Measurements from ENCODE around the gene VPS51.

Gene VPS51

GRCh38 chr11:65095974-65096806 is at the start of gene VPS51:
Gene VPS51 (plus strand): TSS chr11:65096214. CDS start chr11:65096251, 37 bp downstream.
- DNase-seq, result peak; percentile 78 to 95 (median 88)
- intact Hi-C loops (cut with DNase I), result loop anchor here (1.0 kb wide), 1 partner anchor 12 kb away; the partner anchor contains the start of genes CDCA5 and ZFPL1

- intact Hi-C loops (cut with DNase I), result no loop called here
- no peak for DNase-seq
Observed at GRCh38 chr11:65047581-65048422, 48.2 kb upstream of the VPS51 start.

- intact Hi-C loops (cut with DNase I), result no loop called here
- no peak for DNase-seq
Observed at GRCh38 chr11:65051398-65051858, 44.6 kb upstream of the VPS51 start.

- intact Hi-C loops (cut with DNase I), result no loop called here
- DNase-seq, result no peak
Observed at GRCh38 chr11:65053827-65054508, 42.0 kb upstream of the VPS51 start.

GRCh38 chr11:65055538-65055937 is 40.5 kb upstream of the VPS51 start:
- no peak for DNase-seq
- intact Hi-C loops (cut with DNase I), result no loop called here

- intact Hi-C loops (cut with DNase I), result no loop called here
- DNase-seq, result no peak
Observed at GRCh38 chr11:65056999-65057398, 39.0 kb upstream of the VPS51 start.

- DNase-seq, result no peak
Observed at GRCh38 chr11:65057526-65057925, 38.5 kb upstream of the VPS51 start.

GRCh38 chr11:65058012-65058411 is 38.0 kb upstream of the VPS51 start:
- intact Hi-C loops (cut with DNase I), result no loop called here
- DNase-seq, result no peak

More at GRCh38 chr11:65057526-65057925, 38.5 kb upstream of the VPS51 start:
- intact Hi-C loops (cut with DNase I), result no loop called here

GRCh38 chr11:65058419-65059054 is 37.5 kb upstream of the VPS51 start, which contains the start of gene NAALADL1:
Gene NAALADL1 (minus strand): TSS chr11:65058553. CDS start chr11:65058521, 32 bp downstream.
- DNase-seq, result no peak
- intact Hi-C loops (cut with DNase I), result no loop called here

- intact Hi-C loops (cut with DNase I), result no loop called here
- DNase-seq, result no peak
Observed at GRCh38 chr11:65059523-65059922, 36.5 kb upstream of the VPS51 start.

- no peak for DNase-seq
Observed at GRCh38 chr11:65059959-65060824, 35.8 kb upstream of the VPS51 start.

GRCh38 chr11:65060913-65061408 is 35.1 kb upstream of the VPS51 start:
- intact Hi-C loops (cut with DNase I), result no loop called here
- no peak for DNase-seq

More at GRCh38 chr11:65059959-65060824, 35.8 kb upstream of the VPS51 start:
- intact Hi-C loops (cut with DNase I), result no loop called here

- intact Hi-C loops (cut with DNase I), result no loop called here
- DNase-seq, result no peak
Observed at GRCh38 chr11:65063532-65063931, 32.5 kb upstream of the VPS51 start.

- intact Hi-C loops (cut with DNase I), result no loop called here
Observed at GRCh38 chr11:65064847-65065240, 31.2 kb upstream of the VPS51 start.

GRCh38 chr11:65065851-65066250 is 30.2 kb upstream of the VPS51 start:
- intact Hi-C loops (cut with DNase I), result no loop called here
- DNase-seq, result no peak

More at GRCh38 chr11:65064847-65065240, 31.2 kb upstream of the VPS51 start:
- DNase-seq, result no peak

- intact Hi-C loops (cut with DNase I), result no loop called here
- no peak for DNase-seq
Observed at GRCh38 chr11:65066315-65066714, 29.7 kb upstream of the VPS51 start.

GRCh38 chr11:65066805-65067291 is 29.2 kb upstream of the VPS51 start:
- intact Hi-C loops (cut with DNase I), result no loop called here
- DNase-seq, result no peak
